Measurements from ENCODE around the gene PLEKHA1.

- TF ChIP-seq POLR2AphosphoS5 (IDR thresholded peaks at IDR 0.05; ENCODE audit: insufficient read depth in 1 of 2, low read depth in 1 of 2) (no peak), CTCF (IDR thresholded peaks at IDR 0.05) (no peak), POLR2A (IDR thresholded peaks at IDR 0.05) (no peak)
Observed at GRCh38 chr10:122390679-122391078, 16.2 kb downstream of the PLEKHA1 start.
